ENCODE data around the gene NCAM2. TPM values are rescaled to one million over a fixed set of nuclear protein-coding genes. Genes with fewer than 3 reads are reported as not detected.

NCAM2 gene
- total RNA-seq, 1 experiment from 2014 or later = not detected

DNA sequence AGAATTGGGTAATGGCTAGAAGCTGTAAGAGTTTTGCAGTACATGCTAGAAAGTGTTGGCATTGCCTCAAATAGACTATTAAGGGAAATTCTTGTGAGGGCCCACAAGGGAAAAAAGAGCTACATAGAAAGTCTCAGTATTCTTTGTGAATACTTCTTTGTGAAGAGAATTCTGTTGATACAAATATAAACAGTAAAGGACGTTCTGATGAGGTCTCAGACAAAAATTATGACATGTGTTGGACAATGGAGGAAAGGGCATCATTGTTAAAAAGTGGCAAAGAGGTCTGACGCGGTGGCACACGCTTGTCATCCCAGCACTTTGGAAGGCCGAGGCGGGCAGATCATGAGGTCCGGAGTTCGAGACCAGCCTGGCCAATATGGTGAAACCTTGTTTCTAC lies 458.9 kb downstream of the NCAM2 start:
- no peak overlapping the region for H3K27ac Mint-ChIP-seq (ENCODE audit: low read depth, unreplicated experiment)
- no peaks in the 10 kb centered on the region for H3K36me3 Mint-ChIP-seq (ENCODE audit: insufficient read depth, unreplicated experiment)
- no peaks in the 10 kb centered on the region for H3K4me1 Mint-ChIP-seq (ENCODE audit: insufficient read depth, unreplicated experiment)
- intact Hi-C loops (cut with micrococcal nuclease) = no loop called here
- TF ChIP-seq CTCF (IDR thresholded peaks at IDR 0.05; ENCODE audit: unreplicated experiment) = no peak
- peaks cover 13% of the 10 kb centered on the region for H3K9me3 Mint-ChIP-seq (ENCODE audit: unreplicated experiment)
- ChIA-PET POLR2A (interaction anchor here (0.7 kb wide), 1 partner anchor 422 kb away, joined by 3 read pairs; no protein-coding TSS in a partner anchor), CTCF (interaction anchor here (0.6 to 0.7 kb wide), 3 partner anchors 42 to 1198 kb away, joined by 3 to 4 read pairs (median 3); no protein-coding TSS in a partner anchor)
- H3K4me3 Mint-ChIP-seq (ENCODE audit: unreplicated experiment) = no peak overlapping the region
- no peaks in the 10 kb centered on the region for H3K27me3 Mint-ChIP-seq (ENCODE audit: insufficient read depth, unreplicated experiment)
- no peak for DNase-seq (ENCODE audit: unreplicated experiment)
- no TSS peak for BruUV-seq (replicated peaks)

DNA sequence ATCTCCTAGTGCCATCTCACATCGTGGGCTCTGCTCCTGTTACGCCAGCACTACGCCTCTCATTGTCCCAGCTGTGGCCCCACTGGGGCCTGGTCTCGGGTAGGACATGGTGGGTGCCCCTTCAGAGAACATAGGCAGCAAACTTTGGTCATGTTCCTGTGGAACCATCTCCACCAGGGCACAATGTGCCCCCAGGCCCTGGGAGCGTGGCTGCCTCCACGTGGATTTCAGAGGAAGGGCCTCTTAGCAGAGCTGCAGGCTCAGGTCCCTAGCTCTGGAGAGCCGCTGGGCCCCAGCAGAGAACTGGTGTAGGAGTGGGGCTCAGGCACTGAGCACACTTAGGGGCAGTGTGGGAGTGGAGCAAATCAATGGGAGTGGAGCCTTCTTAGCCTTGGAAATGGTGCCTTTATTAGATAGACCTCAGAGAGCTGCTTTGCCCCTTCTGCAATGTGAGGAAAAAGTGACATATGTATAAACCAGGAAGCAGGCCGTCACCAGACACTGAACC lies 460.0 kb downstream of the NCAM2 start:
- Mint-ChIP-seq H3K27ac (ENCODE audit: low read depth, unreplicated experiment) (no peak overlapping the region), H3K36me3 (ENCODE audit: insufficient read depth, unreplicated experiment) (no peaks in the 10 kb centered on the region), H3K27me3 (ENCODE audit: insufficient read depth, unreplicated experiment) (no peaks in the 10 kb centered on the region), H3K4me1 (ENCODE audit: insufficient read depth, unreplicated experiment) (peaks cover under 1% of the 10 kb centered on the region), H3K9me3 (ENCODE audit: unreplicated experiment) (peaks cover 11% of the 10 kb centered on the region), H3K4me3 (ENCODE audit: unreplicated experiment) (no peak overlapping the region)
- no peak for DNase-seq (ENCODE audit: unreplicated experiment)
- ChIA-PET POLR2A (interaction anchor here (0.6 kb wide), 1 partner anchor 9 kb away, joined by 3 read pairs; no protein-coding TSS in a partner anchor), CTCF (interaction anchor here (0.7 kb wide), 1 partner anchor 329 kb away, joined by 3 read pairs; no protein-coding TSS in a partner anchor)
- intact Hi-C loops (cut with micrococcal nuclease) = no loop called here
- no TSS peak for BruUV-seq (replicated peaks)
- no peak for TF ChIP-seq CTCF (IDR thresholded peaks at IDR 0.05; ENCODE audit: unreplicated experiment)

DNA sequence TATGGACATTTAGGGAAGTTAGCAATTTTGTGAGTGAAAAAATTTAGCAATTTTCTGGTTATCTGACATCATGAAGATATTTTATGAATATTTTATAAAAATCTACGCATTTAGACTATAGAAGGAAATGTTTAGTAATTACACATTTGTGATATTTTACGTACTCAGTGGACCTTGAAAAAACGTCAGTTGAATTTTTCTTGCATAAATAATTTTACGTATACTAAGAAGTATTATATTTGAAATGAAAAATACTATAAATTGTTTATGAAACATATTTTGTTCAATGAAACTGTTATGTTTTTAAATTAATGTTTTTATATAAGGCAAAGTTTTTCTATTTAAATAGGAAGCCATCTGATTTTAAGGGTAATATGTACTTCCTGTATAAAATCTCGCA lies 462.8 kb downstream of the NCAM2 start:
- intact Hi-C loops (cut with micrococcal nuclease) = no loop called here
- no TSS peak for BruUV-seq (replicated peaks)
- CTCF ChIA-PET = no interaction called here
- POLR2A ChIA-PET = no interaction called here
- Mint-ChIP-seq H3K36me3 (ENCODE audit: insufficient read depth, unreplicated experiment) (no peaks in the 10 kb centered on the region), H3K4me3 (ENCODE audit: unreplicated experiment) (no peak overlapping the region), H3K27ac (ENCODE audit: low read depth, unreplicated experiment) (no peak overlapping the region), H3K4me1 (ENCODE audit: insufficient read depth, unreplicated experiment) (peaks cover 6% of the 10 kb centered on the region), H3K9me3 (ENCODE audit: unreplicated experiment) (peaks cover 6% of the 10 kb centered on the region), H3K27me3 (ENCODE audit: insufficient read depth, unreplicated experiment) (no peaks in the 10 kb centered on the region)
- no peak for TF ChIP-seq CTCF (IDR thresholded peaks at IDR 0.05; ENCODE audit: unreplicated experiment)
- DNase-seq (ENCODE audit: unreplicated experiment) = no peak

GRCh38 chr21:21463456-21463855 lies 465.2 kb downstream of the NCAM2 start:
- DNase-seq (ENCODE audit: unreplicated experiment) = no peak
- Mint-ChIP-seq H3K9me3 (ENCODE audit: unreplicated experiment) (peaks cover 5% of the 10 kb centered on the region), H3K36me3 (ENCODE audit: insufficient read depth, unreplicated experiment) (no peaks in the 10 kb centered on the region), H3K27me3 (ENCODE audit: insufficient read depth, unreplicated experiment) (no peaks in the 10 kb centered on the region), H3K27ac (ENCODE audit: low read depth, unreplicated experiment) (peak overlapping the region; percentile 52), H3K4me1 (ENCODE audit: insufficient read depth, unreplicated experiment) (peaks cover 6% of the 10 kb centered on the region), H3K4me3 (ENCODE audit: unreplicated experiment) (no peak overlapping the region)
- no TSS peak for BruUV-seq (replicated peaks)
- intact Hi-C loops (cut with micrococcal nuclease) = no loop called here
- ChIA-PET POLR2A (no interaction called here), CTCF (no interaction called here)
- TF ChIP-seq CTCF (IDR thresholded peaks at IDR 0.05; ENCODE audit: unreplicated experiment) = no peak
